Naive thymus-derived CD4-positive, alpha-beta T cell (primary cell): Measurements from ENCODE around the gene SYVN1. TPM values are rescaled to one million over a fixed set of nuclear protein-coding genes. Genes with fewer than 3 reads are reported as not detected.
"Not testable (repeated sequence)": the region's sequence is repeated elsewhere in the genome, so short reads cannot be mapped to it uniquely, and the experiment has no call there.

ENCODE experiments used
- ATAC-seq: fragments of 150-1000 bp; cut with Tn5 transposase; 2 replicates; pipeline ENCODE4 v1.10.0; 2021; ENCODE audit warnings: mild to moderate bottlenecking, moderate library complexity
- CTCF ChIA-PET: fragments of 350-600 bp; sonication (Branson Sonifier 250); formaldehyde crosslinking; loops from one replicate; lab custom pipeline; 2021; ENCODE audit warnings: antibody characterized with exemption; lab: Charles Lee
- POLR2A ChIA-PET: fragments of 350-600 bp; sonication (Branson Sonifier 250); formaldehyde crosslinking; loops from one replicate; lab custom pipeline; 2021; ENCODE audit warnings: antibody characterized with exemption, inconsistent platforms; lab: Charles Lee
- DNase-seq, 9 donors: peaks; one replicate each; pipeline versions ENCODE4 v3.0.0 to v3.0.0-alpha.2; 2020 to 2022; ENCODE audit warnings: mixed read lengths in 1 of 9
- H3K27ac ChIP-seq: one replicate; pipeline ENCODE4 v1.7.0; 2013; ENCODE audit warnings: mild to moderate bottlenecking, low read depth, low read length, moderate library complexity
- H3K27me3 ChIP-seq, 2 donors: one replicate each; pipeline ENCODE4 v1.7.0; 2013; ENCODE audit warnings: low read length in 2 of 2, mild to moderate bottlenecking in 2 of 2, moderate library complexity in 2 of 2; ENCODE audit not compliant: control insufficient read depth in 2 of 2, insufficient read depth in 2 of 2
- H3K36me3 ChIP-seq, 3 experiments: 1 replicate in 2 of 3; 2 replicates in 1 of 3; pipeline ENCODE4 v1.7.0; 2013; ENCODE audit warnings: low read length in 3 of 3, mild to moderate bottlenecking in 3 of 3, moderate library complexity in 1 of 3; ENCODE audit not compliant: insufficient read depth in 3 of 3, control insufficient read depth in 2 of 3
- H3K4me1 ChIP-seq, 2 donors: one replicate each; pipeline ENCODE4 v1.7.0; 2013; ENCODE audit warnings: low read length in 2 of 2, mild to moderate bottlenecking in 2 of 2, moderate library complexity in 1 of 2; ENCODE audit not compliant: control insufficient read depth in 2 of 2, insufficient read depth in 2 of 2
- H3K4me3 ChIP-seq: 2 replicates; pipeline ENCODE4 v1.7.0; 2013; ENCODE audit warnings: mild to moderate bottlenecking, low read length
- H3K9me3 ChIP-seq, 3 experiments: 1 replicate in 2 of 3; 2 replicates in 1 of 3; pipeline ENCODE4 v1.7.0; 2013; ENCODE audit warnings: low read length in 3 of 3; ENCODE audit not compliant: control insufficient read depth in 2 of 3
- H3K27ac Mint-ChIP-seq, 9 donors: one replicate each; pipeline ENCODE4 v1.8.0; 2020 to 2022; ENCODE audit warnings: mixed read lengths in 9 of 9, mild to moderate bottlenecking in 8 of 9, moderate library complexity in 5 of 9, inconsistent platforms in 2 of 9
- H3K27me3 Mint-ChIP-seq, 5 donors: one replicate each; pipeline ENCODE4 v1.8.0; 2021 to 2022; ENCODE audit warnings: mixed read lengths in 5 of 5, mild to moderate bottlenecking in 1 of 5
- H3K36me3 Mint-ChIP-seq, 5 donors: one replicate each; pipeline ENCODE4 v1.8.0; 2020 to 2022; ENCODE audit warnings: mixed read lengths in 5 of 5, mild to moderate bottlenecking in 3 of 5, inconsistent platforms in 1 of 5
- H3K4me1 Mint-ChIP-seq, 7 donors: one replicate each; pipeline ENCODE4 v1.8.0; 2020 to 2022; ENCODE audit warnings: mixed read lengths in 7 of 7, mild to moderate bottlenecking in 3 of 7, inconsistent platforms in 1 of 7
- H3K4me3 Mint-ChIP-seq, 10 donors: one replicate each; pipeline ENCODE4 v1.8.0; 2020 to 2022; ENCODE audit warnings: mild to moderate bottlenecking in 10 of 10, mixed read lengths in 10 of 10, moderate library complexity in 6 of 10, inconsistent platforms in 2 of 10
- H3K9me3 Mint-ChIP-seq, 11 donors: one replicate each; pipeline ENCODE4 v1.8.0; 2020 to 2022; ENCODE audit warnings: mixed read lengths in 11 of 11, mild to moderate bottlenecking in 4 of 11, inconsistent platforms in 1 of 11, moderate library complexity in 1 of 11
- intact Hi-C, 2 donors: fragments of 100-400 bp; cut with micrococcal nuclease; formaldehyde crosslinking; loops; one replicate each; pipeline ENCODE4 v1.15.1; 2023
- polyA plus RNA-seq, 2 donors: library from polyadenylated mRNA; unstranded; fragments of 300-500 nt; fragmentation: Illumina TruSeq; gene quantifications; one replicate each; pipeline ENCODE4 v1.2.3, GENCODE V29; 2021
- total RNA-seq, 6 experiments: library from RNA in 5 of 6; stranded (reverse) in 5 of 6; gene quantifications; 1 replicate in 5 of 6; 2 replicates in 1 of 6; pipeline ENCODE4 v1.2.3 and lab custom pipeline; 2021 to 2026

SYVN1 gene
- total and polyA plus RNA-seq, 7 experiments from 2014 or later, result 8.6 to 84.6 (median 67.5) TPM

DNA sequence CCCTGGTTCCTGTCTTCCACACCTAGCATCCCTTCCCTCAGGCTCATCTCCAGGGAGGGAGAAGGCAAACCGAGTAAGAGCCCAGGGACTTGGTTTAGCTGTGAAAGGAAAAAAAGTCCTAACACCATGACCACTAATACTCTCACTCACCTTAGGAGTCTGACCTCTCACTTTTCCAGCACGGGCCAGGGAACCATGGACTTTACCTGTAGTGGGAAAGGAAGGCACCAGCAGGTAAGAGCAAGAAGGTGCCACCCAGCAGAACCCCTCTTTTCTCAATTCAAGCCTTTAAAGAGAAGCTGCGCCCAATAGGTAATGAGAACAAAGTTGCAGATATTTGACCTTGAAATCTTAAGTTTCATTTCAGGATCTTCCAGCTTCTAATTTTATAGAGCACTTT, 13.5 kb downstream of the SYVN1 start:
- Histone ChIP-seq H3K27ac (peak overlapping the region; percentile 99), H3K9me3 (no peaks in the 10 kb centered on the region), H3K27me3 (no peaks in the 10 kb centered on the region), H3K4me1 (peaks cover 25 to 30% of the 10 kb centered on the region in 2 donors), H3K36me3 (peaks cover 16 to 54% (median 19%) of the 10 kb centered on the region in 3 experiments), H3K4me3 (peak overlapping the region; percentile 99)
- Mint-ChIP-seq H3K36me3 (peaks cover 0 to 34% (median 31%) of the 10 kb centered on the region in 5 donors), H3K4me3 (peak overlapping the region; percentile 98 to 100 (median 99)), H3K9me3 (peaks cover 0 to 2% (median 0%) of the 10 kb centered on the region in 11 donors), H3K4me1 (peaks cover 18 to 70% (median 52%) of the 10 kb centered on the region in 7 donors), H3K27me3 (no peaks in the 10 kb centered on the region), H3K27ac (peak overlapping the region; percentile 98 to 100 (median 100))
- ChIA-PET CTCF (interaction anchor here (0.7 to 3.1 kb wide), 3 partner anchors 9 to 400 kb away, joined by 3 to 48 read pairs (median 10); partner anchors contain the start of genes ARL2 and TM7SF2), POLR2A (interaction anchor here (0.5 to 9.9 kb wide), 20 partner anchors 10 to 849 kb away, joined by 3 to 237 read pairs (median 8); partner anchors contain the start of genes ARL2, MEN1, SAC3D1 and SF1)
- intact Hi-C loops, result no loop called here
- ATAC-seq (no peak), DNase-seq (no peak)

DNA sequence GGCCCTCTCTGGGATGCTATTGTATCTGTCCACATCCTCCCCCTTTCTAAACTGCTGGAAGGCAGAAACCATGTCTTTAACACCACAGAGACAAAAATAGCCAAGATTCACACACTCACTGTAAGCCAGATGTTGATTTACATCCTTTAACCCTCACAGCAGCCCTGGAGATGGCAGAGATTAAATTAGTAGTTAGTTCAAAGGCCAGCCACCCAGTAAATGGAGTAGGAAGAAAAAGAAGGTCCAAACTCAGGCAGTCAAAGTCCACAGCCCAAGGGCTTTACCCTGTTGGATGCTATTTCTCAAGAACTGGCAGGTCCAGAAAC, 14.7 kb downstream of the SYVN1 start:
- peaks cover 26 to 35% of the 10 kb centered on the region in 2 donors for H3K4me1 ChIP-seq
- ATAC-seq (no peak), DNase-seq (no peak)
- intact Hi-C loops, result loop anchor here in 1 of 2 donors (10.0 kb wide), 2 partner anchors 195 to 375 kb away; partner anchors contain the start of genes CDC42EP2 and RASGRP2
- peaks cover 0 to 31% (median 26%) of the 10 kb centered on the region in 5 donors for H3K36me3 Mint-ChIP-seq
- ChIA-PET POLR2A (interaction anchor here (2.4 to 9.9 kb wide), 5 partner anchors 9 to 106 kb away, joined by 7 to 237 read pairs (median 44); partner anchors contain the start of genes ARL2, SYVN1, TM7SF2 and VPS51), CTCF (interaction anchor here (3.1 kb wide), 1 partner anchor 8 kb away, joined by 48 read pairs; the partner anchor contains the start of gene TM7SF2)
- H3K4me1 Mint-ChIP-seq, result peaks cover 18 to 80% (median 52%) of the 10 kb centered on the region in 7 donors
- H3K9me3 ChIP-seq, result no peaks in the 10 kb centered on the region
- H3K27me3 Mint-ChIP-seq, result no peaks in the 10 kb centered on the region
- no peak overlapping the region for H3K4me3 ChIP-seq
- H3K27me3 ChIP-seq, result no peaks in the 10 kb centered on the region
- H3K9me3 Mint-ChIP-seq, result peaks cover 0 to 2% (median 0%) of the 10 kb centered on the region in 11 donors
- peak overlapping the region in 5 of 9 donors; percentile 28 to 100 (median 100) for H3K27ac Mint-ChIP-seq
- H3K4me3 Mint-ChIP-seq, result peak overlapping the region in 9 of 10 donors; percentile 16 to 98 (median 51)
- H3K27ac ChIP-seq, result peak overlapping the region; percentile 99
- peaks cover 16 to 47% (median 19%) of the 10 kb centered on the region in 3 experiments for H3K36me3 ChIP-seq

DNA sequence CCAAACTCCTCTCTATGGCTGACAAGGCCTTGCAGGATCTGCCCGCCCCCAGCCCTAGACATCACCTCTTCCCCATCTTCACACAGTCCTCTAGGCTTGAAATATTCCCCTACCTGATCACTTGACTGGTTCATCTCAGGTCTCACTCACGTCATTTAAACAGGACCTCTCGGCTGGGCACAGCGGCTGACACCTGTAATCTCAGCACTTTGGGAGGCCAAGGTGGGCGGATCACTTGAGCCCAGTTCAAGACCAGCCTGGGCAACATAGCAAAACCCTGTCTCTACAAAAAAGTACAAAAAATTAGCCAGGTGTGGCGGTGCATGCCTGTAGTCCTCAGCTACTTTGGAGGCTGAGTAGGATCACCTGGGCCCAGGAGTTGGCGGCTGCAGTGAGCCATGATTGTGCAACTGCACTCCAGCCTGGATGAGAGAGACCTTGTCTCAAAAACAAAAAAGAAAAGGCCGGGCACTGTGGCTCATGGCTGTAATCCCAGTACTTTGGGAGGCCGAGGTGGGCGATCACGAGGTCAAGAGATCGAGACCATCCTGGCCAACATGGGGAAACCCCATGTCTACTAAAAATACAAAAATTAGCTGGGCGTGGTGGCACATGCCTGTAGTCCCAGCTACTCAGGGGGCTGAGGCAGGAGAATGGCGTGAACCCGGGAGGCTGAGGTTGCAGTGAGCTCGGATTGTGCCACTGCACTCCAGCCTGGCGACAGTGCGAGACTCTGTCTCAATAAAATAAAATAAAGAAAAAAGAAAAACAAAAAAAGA, 15.2 kb downstream of the SYVN1 start:
- intact Hi-C loops, result loop anchor here (1.0 to 10.0 kb wide), 3 partner anchors 9 to 374 kb away; partner anchors contain the start of genes CDC42EP2 (in 1 of the 2) and RASGRP2 (in 1 of the 2)
- CTCF ChIA-PET, result interaction anchor here (0.9 to 1.3 kb wide), 4 partner anchors 29 to 203 kb away, joined by 3 to 4 read pairs (median 4); no protein-coding TSS in a partner anchor
- not testable (repeated sequence) for DNase-seq, H3K9me3 ChIP-seq, H3K27me3 ChIP-seq, H3K4me3 ChIP-seq, H3K9me3 Mint-ChIP-seq, ATAC-seq, H3K27me3 Mint-ChIP-seq
- H3K4me3 Mint-ChIP-seq, result peak overlapping the region in 3 of 10 donors; percentile 41 to 66 (median 43)
- H3K27ac ChIP-seq, result peak overlapping the region; percentile 99
- peaks cover 15 to 79% (median 51%) of the 10 kb centered on the region in 7 donors for H3K4me1 Mint-ChIP-seq
- H3K4me1 ChIP-seq, result peaks cover 26 to 35% of the 10 kb centered on the region in 2 donors
- peaks cover 0 to 31% (median 26%) of the 10 kb centered on the region in 5 donors for H3K36me3 Mint-ChIP-seq
- POLR2A ChIA-PET, result interaction anchor here (0.8 to 9.9 kb wide), 11 partner anchors 8 to 340 kb away, joined by 3 to 237 read pairs (median 5); partner anchors contain the start of genes ARL2, SYVN1, TM7SF2 and VPS51
- H3K36me3 ChIP-seq, result peaks cover 16 to 42% (median 19%) of the 10 kb centered on the region in 3 experiments
- peak overlapping the region; percentile 41 to 100 (median 93) for H3K27ac Mint-ChIP-seq

DNA sequence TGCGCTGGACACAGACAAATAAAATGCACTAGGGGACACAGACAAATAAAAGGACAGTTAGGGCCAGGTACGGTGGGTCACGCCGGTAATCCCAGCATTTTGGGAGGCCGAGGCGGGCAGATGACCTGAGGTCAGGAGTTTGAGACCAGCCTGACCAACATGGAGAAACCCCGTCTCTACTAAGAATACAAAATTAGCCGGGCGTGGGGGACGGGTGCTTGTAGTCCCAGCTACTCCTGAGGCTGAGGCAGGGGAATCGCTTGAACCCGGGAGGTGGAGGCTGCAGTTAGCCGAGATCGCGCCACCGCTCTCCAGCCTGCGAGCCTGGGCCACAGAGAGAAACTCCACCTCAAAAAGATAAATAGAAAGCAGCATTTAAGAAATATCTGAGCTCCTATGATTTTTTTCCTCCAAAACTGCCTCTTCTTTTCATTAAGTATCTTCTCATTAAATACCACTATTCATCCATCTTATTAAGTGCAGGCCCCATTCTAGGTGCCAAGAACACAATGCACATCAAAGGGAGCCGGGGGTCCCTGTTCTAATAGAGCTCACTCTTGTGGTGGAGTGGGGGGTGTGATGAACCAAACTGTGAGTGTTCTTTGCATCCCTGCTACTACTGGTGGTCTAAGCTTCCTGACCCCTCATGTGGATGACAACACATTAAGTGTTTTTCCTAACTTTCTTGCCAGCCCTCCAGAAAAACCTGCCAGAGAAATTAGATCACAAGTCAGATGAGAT, 16.1 kb downstream of the SYVN1 start:
- ATAC-seq, result no peak
- Mint-ChIP-seq H3K36me3 (peaks cover 0 to 31% (median 26%) of the 10 kb centered on the region in 5 donors), H3K4me1 (peaks cover 19 to 81% (median 56%) of the 10 kb centered on the region in 7 donors), H3K4me3 (peak overlapping the region; percentile 91 to 95 (median 92)), H3K27ac (peak overlapping the region; percentile 86 to 100 (median 95)), H3K9me3 (peaks cover 0 to 2% (median 0%) of the 10 kb centered on the region in 11 donors), H3K27me3 (no peaks in the 10 kb centered on the region)
- Histone ChIP-seq H3K36me3 (peaks cover 16 to 41% (median 19%) of the 10 kb centered on the region in 3 experiments), H3K4me1 (peaks cover 29 to 40% of the 10 kb centered on the region in 2 donors), H3K4me3 (no peak overlapping the region), H3K27ac (peak overlapping the region; percentile 99), H3K9me3 (no peaks in the 10 kb centered on the region), H3K27me3 (no peaks in the 10 kb centered on the region)
- ChIA-PET CTCF (interaction anchor here (0.6 to 1.4 kb wide), 8 partner anchors 29 to 202 kb away, joined by 3 to 4 read pairs (median 3); partner anchors contain the start of gene ARL2), POLR2A (interaction anchor here (0.6 to 9.9 kb wide), 20 partner anchors 8 to 497 kb away, joined by 3 to 237 read pairs (median 4); partner anchors contain the start of genes ARL2, MEN1, PCNX3 and RASGRP2)
- intact Hi-C loops, result loop anchor here (1.0 to 10.0 kb wide), 3 partner anchors 8 to 373 kb away; partner anchors contain the start of genes CDC42EP2 (in 1 of the 2) and RASGRP2 (in 1 of the 2)
- no peak for DNase-seq

DNA sequence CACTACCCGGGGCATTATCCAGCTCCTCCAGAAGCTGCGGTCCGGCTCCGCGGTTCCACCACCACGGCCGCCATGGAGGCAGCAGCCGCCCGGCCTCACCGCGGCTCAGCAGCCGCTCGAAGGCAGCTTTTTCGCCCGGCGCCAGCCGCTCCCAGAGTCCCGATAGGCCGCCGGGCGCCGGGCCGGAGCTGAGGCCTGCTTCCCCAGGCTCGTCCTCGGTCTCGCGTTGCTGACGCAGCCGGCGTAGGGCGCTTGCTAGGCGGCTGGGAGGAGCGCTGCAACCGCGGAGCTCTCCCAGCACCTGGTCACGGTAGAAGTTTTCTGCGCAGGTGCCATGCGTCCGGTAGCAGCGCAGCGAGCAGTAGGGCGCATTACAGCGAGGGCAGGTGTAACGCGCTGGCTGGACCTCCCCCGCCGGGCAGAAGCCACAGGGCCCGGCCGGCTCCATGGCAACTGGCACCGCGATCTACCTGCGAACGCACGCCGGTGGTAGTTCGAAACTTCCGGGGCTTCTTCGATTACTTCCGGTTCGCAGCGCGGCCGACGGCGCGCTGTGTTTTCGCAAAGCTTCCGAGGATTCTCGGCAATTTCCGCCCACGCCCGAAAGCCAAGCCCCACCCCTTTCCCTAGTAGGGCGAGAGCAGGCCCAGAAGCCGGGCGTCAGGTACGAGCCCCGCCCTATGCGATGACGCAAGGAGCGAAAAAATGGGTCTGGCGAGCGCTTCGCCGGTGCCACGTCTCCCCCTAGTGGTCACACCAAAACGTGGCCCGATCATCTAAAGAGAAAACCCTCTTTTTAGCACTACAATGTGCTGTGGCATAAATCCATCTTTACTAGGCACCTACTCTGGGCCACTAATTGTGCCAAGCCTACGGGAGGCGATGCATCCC, 16.9 kb downstream of the SYVN1 start, which contains the start of gene ZNHIT2:
Gene ZNHIT2 (minus strand): TSS at position 496 of the 891 bp plus-strand sequence. CDS start 48 bp downstream, at position 448.
- peak within 1 kb of the TSS; percentile 99 for H3K27ac ChIP-seq
- H3K9me3 ChIP-seq, result no peaks in the 10 kb centered on the region
- peaks cover 0 to 31% (median 26%) of the 10 kb centered on the region in 5 donors for H3K36me3 Mint-ChIP-seq
- H3K9me3 Mint-ChIP-seq, result peaks cover 0 to 2% (median 0%) of the 10 kb centered on the region in 11 donors
- H3K4me1 ChIP-seq, result peaks cover 28 to 37% of the 10 kb centered on the region in 2 donors
- POLR2A ChIA-PET, result interaction anchor here (0.6 to 9.9 kb wide), 26 partner anchors 7 to 497 kb away, joined by 3 to 237 read pairs (median 4); partner anchors contain the start of genes ARL2, MEN1, PCNX3 and RASGRP2
- DNase-seq (peak; percentile 94 to 100 (median 100)), ATAC-seq (peak; percentile 85)
- H3K4me1 Mint-ChIP-seq, result peaks cover 20 to 77% (median 53%) of the 10 kb centered on the region in 7 donors
- intact Hi-C loops, result loop anchor here (1.0 to 10.0 kb wide), 20 partner anchors 7 to 498 kb away; partner anchors contain the start of genes ATG2A (in 2 of the 2), CDCA5 (in 2 of the 2), RASGRP2 (in 2 of the 2) and SF1 (in 2 of the 2)
- H3K27ac Mint-ChIP-seq, result peak within 1 kb of the TSS; percentile 86 to 100 (median 96)
- H3K4me3 ChIP-seq, result peak within 1 kb of the TSS; percentile 92
- no peaks in the 10 kb centered on the region for H3K27me3 ChIP-seq
- peak within 1 kb of the TSS; percentile 91 to 95 (median 92) for H3K4me3 Mint-ChIP-seq
- H3K36me3 ChIP-seq, result peaks cover 16 to 41% (median 19%) of the 10 kb centered on the region in 3 experiments
- CTCF ChIA-PET, result interaction anchor here (0.6 to 1.7 kb wide), 17 partner anchors 13 to 1124 kb away, joined by 3 to 5 read pairs (median 3); partner anchors contain the start of gene ARL2
- H3K27me3 Mint-ChIP-seq, result no peaks in the 10 kb centered on the region
